ENCODE measurements around the gene EXO5.
"Not testable (repeated sequence)": the region's sequence is repeated elsewhere in the genome, so short reads cannot be mapped to it uniquely, and the experiment has no call there.

EXO5 gene

DNA sequence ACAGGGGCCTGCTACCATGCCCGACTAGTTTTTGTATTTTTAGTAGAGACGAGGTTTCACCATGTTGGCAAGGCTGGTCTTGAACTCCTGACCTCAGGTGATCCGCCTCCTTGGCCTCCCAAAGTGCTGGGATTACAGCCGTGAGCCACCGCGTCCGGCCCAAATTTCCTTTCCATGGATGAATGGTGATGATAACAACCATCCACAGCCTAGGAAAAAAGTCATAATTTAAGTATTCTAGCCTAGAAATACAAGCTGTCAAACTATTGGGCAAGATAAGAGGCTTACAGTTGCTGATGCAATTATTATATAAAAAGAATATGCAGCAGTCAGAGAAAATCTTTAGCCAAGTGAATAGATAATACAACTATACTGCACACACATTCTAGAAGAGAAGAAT is 46.2 kb downstream of the EXO5 start:
- DNase-seq: not testable (repeated sequence)

DNA sequence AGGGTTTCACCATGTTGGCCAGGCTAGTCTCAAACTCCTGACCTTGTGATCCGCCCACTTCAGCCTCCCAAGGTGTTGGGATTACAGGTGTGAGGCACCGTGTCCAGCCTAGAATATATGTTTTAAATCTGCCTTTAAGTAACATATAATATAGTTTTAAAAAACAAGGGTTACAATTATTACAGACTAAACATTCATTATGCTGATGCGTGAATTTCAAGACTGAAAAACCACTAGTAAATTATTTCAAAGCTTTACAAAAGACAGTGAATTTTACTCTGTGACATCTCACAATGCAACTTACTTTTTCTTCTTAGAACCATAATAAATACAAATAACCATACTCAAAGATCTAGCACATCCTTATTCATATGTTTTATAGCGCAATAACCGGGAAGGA is 47.6 kb downstream of the EXO5 start:
- no peak for DNase-seq

DNA sequence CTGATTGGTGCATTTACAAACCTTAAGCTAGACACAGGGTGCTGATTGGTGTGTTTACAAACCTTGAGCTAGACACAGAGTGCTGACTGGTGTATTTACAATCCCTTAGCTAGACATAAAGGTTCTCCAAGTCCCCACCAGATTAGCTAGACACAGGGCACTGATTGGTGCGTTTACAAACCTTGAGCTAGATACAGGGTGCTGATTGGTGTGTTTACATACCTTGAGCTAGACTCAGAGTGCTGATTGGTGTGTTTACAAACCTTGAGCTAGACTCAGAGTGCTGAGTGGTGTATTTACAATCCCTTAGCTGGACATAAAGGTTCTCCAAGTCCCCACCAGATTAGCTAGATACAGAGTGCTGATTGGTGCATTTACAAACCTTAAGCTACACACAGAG is 49.7 kb downstream of the EXO5 start:
- DNase-seq: not testable (repeated sequence)

DNA sequence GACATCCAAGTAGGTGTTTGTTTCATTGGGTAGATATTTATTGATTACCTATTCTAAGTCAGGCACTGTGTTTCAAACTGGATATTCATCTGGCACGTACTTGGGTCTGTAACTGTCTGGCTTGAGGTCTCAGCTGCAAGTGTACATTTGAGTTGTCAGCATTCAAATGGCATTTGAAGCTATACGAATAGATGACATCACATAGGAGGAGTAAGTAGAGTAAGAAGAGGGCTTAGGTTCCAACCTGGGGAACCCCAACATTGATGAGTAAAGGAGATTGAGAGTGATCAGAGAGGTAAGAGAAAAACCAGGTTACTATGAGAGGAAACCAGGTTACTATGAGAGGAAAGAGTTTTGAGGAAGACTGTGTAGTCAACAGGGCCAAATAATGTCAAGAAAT is 53.6 kb downstream of the EXO5 start:
- DNase-seq: no peak

DNA sequence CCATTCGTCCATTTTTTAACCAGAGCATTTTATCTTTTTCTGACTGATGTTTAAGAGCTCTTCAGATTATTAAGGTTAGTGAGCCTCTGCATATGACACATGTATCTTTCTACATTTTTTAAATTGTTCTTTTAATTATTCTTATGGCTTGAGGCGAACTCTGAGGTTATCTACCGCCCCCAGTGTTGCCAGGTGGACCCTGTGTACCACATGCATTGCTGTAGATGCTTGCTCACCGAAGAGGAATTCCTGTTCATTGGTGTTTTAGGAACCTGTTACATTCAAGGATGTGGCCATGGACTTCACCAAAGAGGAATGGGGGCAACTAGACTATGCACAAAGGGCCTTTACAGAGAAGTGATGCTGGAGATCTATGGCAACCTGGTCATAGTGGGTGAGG is 54.7 kb downstream of the EXO5 start:
- no peak for DNase-seq

DNA sequence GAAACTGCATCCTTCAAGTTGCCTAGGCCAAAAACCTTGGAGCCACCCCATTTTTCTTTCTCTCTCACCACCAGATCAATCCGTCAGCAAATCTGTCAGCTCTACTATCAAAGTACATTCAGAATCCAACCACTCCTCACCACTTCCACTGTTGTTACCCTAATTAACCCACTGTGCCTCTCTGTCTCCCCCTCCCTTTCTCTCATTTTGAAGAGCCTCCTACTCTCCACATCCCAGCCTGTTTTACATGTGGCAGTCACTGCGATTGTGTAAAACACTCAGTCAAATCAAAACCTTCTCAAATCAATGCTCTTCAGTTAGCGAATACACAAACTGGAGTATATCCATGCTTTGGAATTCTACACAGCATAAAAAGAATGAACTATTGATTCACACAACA is 55.9 kb downstream of the EXO5 start:
- no peak for DNase-seq

DNA sequence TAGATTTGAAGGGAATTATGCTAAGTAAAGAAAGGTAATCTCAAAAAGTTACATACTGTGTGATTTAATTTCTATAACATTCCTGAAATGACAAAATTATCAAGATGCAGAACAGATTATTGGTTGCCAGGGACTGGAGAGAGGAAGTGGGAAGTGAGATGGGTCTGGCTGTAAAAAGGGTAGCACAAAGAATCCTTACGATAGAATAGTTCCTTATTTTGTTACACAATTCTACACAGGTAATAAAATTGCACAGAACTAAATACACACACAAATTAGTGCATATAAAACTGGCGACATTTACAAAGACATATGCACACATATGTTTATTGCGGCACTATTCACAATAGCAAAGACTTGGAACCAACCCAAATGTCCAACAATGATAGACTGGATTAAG is 56.3 kb downstream of the EXO5 start:
- no peak for DNase-seq
